SK-N-SH (cell line): ENCODE results near the gene KRTAP10-1. TPM values are rescaled to one million over a fixed set of nuclear protein-coding genes. Genes with fewer than 3 reads are reported as not detected.
"Not testable (repeated sequence)": the region's sequence is repeated elsewhere in the genome, so short reads cannot be mapped to it uniquely, and the experiment has no call there.

Experiments used
- CTCF ChIA-PET: fragments of 300-600, 350-600 bp; formaldehyde crosslinking; extraction: SDS; loops from one replicate; lab custom pipeline; 2021; lab: Yijun Ruan, JAX
- POLR2A ChIA-PET: fragments of 350-600 bp; sonication (Branson Sonifier 250); formaldehyde crosslinking; extraction: SDS; loops from one replicate; lab custom pipeline; 2020; ENCODE audit warnings: antibody characterized with exemption, inconsistent platforms; lab: Yijun Ruan, JAX
- DNase-seq: peaks from one replicate; pipeline ENCODE4 v3.0.0; 2012
- H2AFZ ChIP-seq: fragments of 200-600 bp; sonication (generic); 2 replicates; pipeline ENCODE4 v1.8.1; 2016; ENCODE audit warnings: antibody characterized with exemption, mild to moderate bottlenecking, low read depth
- H3F3A ChIP-seq: fragments of 200-600 bp; sonication (generic); replicated peaks from 2 replicates; pipeline ENCODE3; 2016; ENCODE audit warnings: antibody characterized with exemption, mild to moderate bottlenecking; ENCODE audit not compliant: insufficient read depth
- H3K27ac ChIP-seq, 2 experiments: fragments of 200-500 bp in 1 of 2; fragments of 200-600 bp in 1 of 2; sonication (Bioruptor generic) in 1 of 2; sonication (generic), shearing (Covaris generic) in 1 of 2; 2 replicates each; pipeline versions ENCODE4 v1.5.1 to v1.6.1; 2014 to 2016; ENCODE audit warnings: low read depth in 2 of 2, inconsistent platforms in 1 of 2, low read length in 1 of 2, mild to moderate bottlenecking in 1 of 2, mixed read lengths in 1 of 2
- H3K27me3 ChIP-seq: fragments of 200-600 bp; sonication (generic), shearing (Covaris generic); 2 replicates; pipeline ENCODE4 v1.6.1; 2016; ENCODE audit warnings: mixed run types; ENCODE audit not compliant: insufficient read depth
- H3K36me3 ChIP-seq, 2 experiments: fragments of 200-500 bp in 1 of 2; fragments of 200-600 bp in 1 of 2; sonication (Bioruptor generic) in 1 of 2; sonication (generic) in 1 of 2; replicated peaks in 1 of 2; 2 replicates each; pipeline versions ENCODE3 to v1.5.1; 2014 to 2016; ENCODE audit warnings: low read length in 1 of 2, mild to moderate bottlenecking in 1 of 2; ENCODE audit not compliant: insufficient read depth in 2 of 2, control insufficient read depth in 1 of 2
- H3K4me1 ChIP-seq, 2 experiments: fragments of 200-500 bp in 1 of 2; fragments of 200-600 bp in 1 of 2; sonication (Bioruptor generic) in 1 of 2; sonication (generic), shearing (Covaris generic) in 1 of 2; 2 replicates each; pipeline versions ENCODE4 v1.5.1 to v1.6.1; 2014 to 2016; ENCODE audit warnings: low read depth in 1 of 2, low read length in 1 of 2, mixed run types in 1 of 2; ENCODE audit not compliant: insufficient read depth in 2 of 2, control insufficient read depth in 1 of 2
- H3K4me2 ChIP-seq: fragments of 200-600 bp; sonication (generic), shearing (Covaris generic); 2 replicates; pipeline ENCODE4 v1.6.1; 2017; ENCODE audit warnings: mixed run types
- H3K4me3 ChIP-seq, 2 experiments: fragments of 200-500 bp in 1 of 2; fragments of 200-600 bp in 1 of 2; sonication (Bioruptor generic) in 1 of 2; sonication (generic), shearing (Covaris generic) in 1 of 2; 2 replicates each; pipeline versions ENCODE4 v1.5.1 to v1.8.1; 2014 to 2016; ENCODE audit warnings: low read depth in 2 of 2, inconsistent platforms in 1 of 2, low read length in 1 of 2, mild to moderate bottlenecking in 1 of 2, mixed read lengths in 1 of 2, moderate library complexity in 1 of 2
- H3K79me2 ChIP-seq: fragments of 200-600 bp; sonication (generic); 2 replicates; pipeline ENCODE4 v1.8.1; 2017; ENCODE audit warnings: mild to moderate bottlenecking; ENCODE audit not compliant: insufficient read depth
- H3K9ac ChIP-seq: fragments of 200-600 bp; sonication (generic); 2 replicates; pipeline ENCODE4 v1.6.1; 2017; ENCODE audit warnings: mixed run types
- H3K9me2 ChIP-seq: fragments of 200-600 bp; sonication (generic); 2 replicates; pipeline ENCODE4 v1.6.1; 2017; ENCODE audit warnings: mixed run types
- H3K9me3 ChIP-seq: fragments of 200-600 bp; sonication (generic); 2 replicates; pipeline ENCODE4 v1.6.1; 2017; ENCODE audit warnings: mixed run types, mild to moderate bottlenecking, moderate library complexity
- H4K20me1 ChIP-seq: fragments of 200-600 bp; sonication (generic); 2 replicates; pipeline ENCODE4 v1.6.1; 2017; ENCODE audit warnings: mild to moderate bottlenecking, mixed run types; ENCODE audit not compliant: insufficient read depth
- CHD2 ChIP-seq: fragments of 150-350 bp; IDR thresholded peaks from 2 replicates; pipeline ENCODE4 v1.6.1; 2018; ENCODE audit warnings: low read length; ENCODE audit not compliant: partially characterized antibody
- GATA2 ChIP-seq: sonication (generic); formaldehyde crosslinking; IDR thresholded peaks from 2 replicates; pipeline ENCODE4 v1.5.0; 2020; ENCODE audit warnings: mild to moderate bottlenecking, missing genetic modification reagents
- MEF2A ChIP-seq: IDR thresholded peaks from 2 replicates; pipeline ENCODE4 v1.4.0; 2012; ENCODE audit warnings: low read depth, borderline replicate concordance
- MXI1 ChIP-seq: IDR thresholded peaks from 2 replicates; pipeline ENCODE4 v1.6.1; 2012; ENCODE audit warnings: mild to moderate bottlenecking, low read depth, low read length, improper control_type of control experiment
- NFIC ChIP-seq: IDR thresholded peaks from 2 replicates; pipeline ENCODE4 v1.4.0; 2012; ENCODE audit warnings: borderline replicate concordance
- NRF1 ChIP-seq: IDR thresholded peaks from 2 replicates; pipeline ENCODE4 v1.6.1; 2012; ENCODE audit warnings: low read depth, mild to moderate bottlenecking, low read length
- PBX3 ChIP-seq: IDR thresholded peaks from 2 replicates; pipeline ENCODE4; 2012
- POLR2AphosphoS5 ChIP-seq: IDR thresholded peaks from 2 replicates; pipeline ENCODE4 v1.6.1; 2012; ENCODE audit warnings: low read depth, low read length
- RCOR1 ChIP-seq: fragments of 150-350 bp; IDR thresholded peaks from 2 replicates; pipeline ENCODE4 v1.6.1; 2017; ENCODE audit warnings: antibody characterized with exemption, low read length
- REST ChIP-seq: IDR thresholded peaks from 2 replicates; pipeline ENCODE4 v1.6.1; 2012; ENCODE audit warnings: mild to moderate bottlenecking, low read depth, low read length, moderate library complexity
- RFX5 ChIP-seq: IDR thresholded peaks from 2 replicates; pipeline ENCODE4 v1.6.1; 2012; ENCODE audit warnings: mild to moderate bottlenecking, improper control_type of control experiment, low read length
- TCF12 ChIP-seq: IDR thresholded peaks from 2 replicates; pipeline ENCODE4 v1.4.0; 2012
- ZBTB33 ChIP-seq: IDR thresholded peaks from 2 replicates; pipeline ENCODE4 v1.4.0; 2012; ENCODE audit warnings: low read depth, borderline replicate concordance
- WGBS: methylation state at CpG from one replicate; pipeline ENCODE4 v1.1.6; 2017; ENCODE audit warnings: low lambda C conversion rate; 5-methylcytosine and 5-hydroxymethylcytosine counted together
- polyA plus RNA-seq, 3 experiments: library from polyadenylated mRNA; depleted of rRNA; stranded (reverse); fragments of >200 nt; gene quantifications; 2 replicates each; pipeline ENCODE4 v1.2.3, GENCODE V29; 2012

KRTAP10-1 gene
- polyA plus RNA-seq, 1 of the 3 experiments (the other 2 are of a cell fraction): not detected

GRCh38 chr21:44503901-44504399, 36.0 kb downstream of the KRTAP10-1 start:
- no peak for DNase-seq
- POLR2A ChIA-PET: no interaction called here
- no peaks in the 10 kb centered on the region for H3K36me3 ChIP-seq
- CTCF ChIA-PET: no interaction called here
- no peak for TF ChIP-seq PBX3
- no peak for TF ChIP-seq RFX5
- no peak for TF ChIP-seq GATA2 (CRISPR knock-in tag)
- TF ChIP-seq CHD2: no peak
- no peak for TF ChIP-seq TCF12
- TF ChIP-seq RCOR1: no peak
- no peak overlapping the region for H3K4me2 ChIP-seq
- peaks cover 34% of the 10 kb centered on the region for H3K27me3 ChIP-seq
- WGBS: 66% methylated on average over 20 of the region's 20 CpGs
- H3K9ac ChIP-seq: no peak overlapping the region
- no peaks in the 10 kb centered on the region for H4K20me1 ChIP-seq
- H3K4me1 ChIP-seq: no peaks in the 10 kb centered on the region
- no peak overlapping the region for H3K27ac ChIP-seq
- no peaks in the 10 kb centered on the region for H3K79me2 ChIP-seq
- no peaks in the 10 kb centered on the region for H3K9me2 ChIP-seq
- H3F3A ChIP-seq: no peaks in the 10 kb centered on the region
- H3K9me3 ChIP-seq: no peaks in the 10 kb centered on the region
- no peak overlapping the region for H2AFZ ChIP-seq
- no peak overlapping the region for H3K4me3 ChIP-seq

DNA sequence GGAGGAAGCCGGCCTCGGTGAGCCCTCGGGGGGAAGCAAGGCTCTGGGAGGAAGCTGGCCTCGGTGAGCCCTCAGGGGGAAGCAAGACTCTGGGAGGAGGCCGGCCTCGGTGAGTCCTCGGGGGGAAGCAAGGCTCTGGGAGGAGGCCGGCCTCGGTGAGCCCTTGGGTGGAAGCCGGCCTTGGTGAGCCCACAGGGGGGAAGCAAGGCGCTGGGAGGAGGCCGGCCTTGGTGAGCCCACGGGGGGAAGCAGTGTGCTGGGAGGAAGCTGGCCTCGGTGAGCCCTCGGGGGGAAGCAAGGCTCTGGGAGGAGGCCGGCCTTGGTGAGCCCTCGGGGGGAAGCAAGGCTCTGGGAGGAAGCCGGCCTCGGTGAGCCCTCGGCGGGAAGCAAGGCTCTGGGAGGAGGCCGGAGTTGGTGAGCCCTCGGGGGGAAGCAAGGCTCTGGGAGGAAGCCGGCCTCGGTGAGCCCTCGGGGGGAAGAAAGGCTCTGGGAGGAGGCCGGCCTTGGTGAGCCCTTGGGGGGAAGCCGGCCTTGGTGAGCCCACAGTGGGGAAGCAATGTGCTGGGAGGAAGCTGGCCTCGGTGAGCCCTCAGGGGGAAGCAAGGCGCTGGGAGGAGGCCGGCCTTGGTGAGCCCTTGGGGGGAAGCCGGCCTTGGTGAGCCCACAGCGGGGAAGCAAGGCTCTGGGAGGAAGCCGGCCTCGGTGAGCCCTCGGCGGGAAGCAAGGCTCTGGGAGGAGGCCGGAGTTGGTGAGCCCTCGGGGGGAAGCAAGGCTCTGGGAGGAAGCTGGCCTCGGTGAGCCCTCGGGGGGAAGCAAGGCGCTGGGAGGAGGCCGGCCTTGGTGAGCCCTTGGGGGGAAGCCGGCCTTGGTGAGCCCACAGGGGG, 36.7 kb downstream of the KRTAP10-1 start:
- H4K20me1 ChIP-seq, H3K27ac ChIP-seq, H3K36me3 ChIP-seq, H3K4me3 ChIP-seq, H3F3A ChIP-seq, CTCF ChIA-PET, H3K79me2 ChIP-seq, H3K9me2 ChIP-seq, POLR2A ChIA-PET, DNase-seq, H3K4me2 ChIP-seq, H3K9me3 ChIP-seq, H2AFZ ChIP-seq, H3K9ac ChIP-seq, H3K4me1 ChIP-seq: not testable (repeated sequence)
- peaks cover 34% of the 10 kb centered on the region for H3K27me3 ChIP-seq
- 67% methylated on average over 33 of the region's 44 CpGs for WGBS

GRCh38 chr21:44502171-44502958, 37.6 kb downstream of the KRTAP10-1 start:
- 68% methylated on average over 20 of the region's 27 CpGs for WGBS
- no peak overlapping the region for H3K4me2 ChIP-seq
- POLR2A ChIA-PET: interaction anchor here (0.6 kb wide), 1 partner anchor 11 kb away, joined by 3 read pairs; no protein-coding TSS in a partner anchor
- H3K9me2 ChIP-seq: no peaks in the 10 kb centered on the region
- no peak overlapping the region for H2AFZ ChIP-seq
- no peak overlapping the region for H3K4me3 ChIP-seq
- H3F3A ChIP-seq: no peaks in the 10 kb centered on the region
- H3K27me3 ChIP-seq: peaks cover 26% of the 10 kb centered on the region
- H3K9ac ChIP-seq: no peak overlapping the region
- no peaks in the 10 kb centered on the region for H3K4me1 ChIP-seq
- H3K79me2 ChIP-seq: no peaks in the 10 kb centered on the region
- H3K36me3 ChIP-seq: no peaks in the 10 kb centered on the region
- no peak for DNase-seq
- no peaks in the 10 kb centered on the region for H4K20me1 ChIP-seq
- CTCF ChIA-PET: interaction anchor here (1.0 to 1.3 kb wide), 2 partner anchors 8 to 12 kb away, joined by 4 read pairs; no protein-coding TSS in a partner anchor
- no peak overlapping the region for H3K27ac ChIP-seq
- no peaks in the 10 kb centered on the region for H3K9me3 ChIP-seq
- no peak for TF ChIP-seq NFIC
- no peak for TF ChIP-seq MXI1
- no peak for TF ChIP-seq ZBTB33
- TF ChIP-seq REST: no peak
- TF ChIP-seq POLR2AphosphoS5: no peak
- no peak for TF ChIP-seq NRF1
- TF ChIP-seq MEF2A: no peak
